Smooth muscle cell (in vitro differentiated cells): ENCODE measurements around the gene SOS1. TPM values are rescaled to one million over a fixed set of nuclear protein-coding genes. Genes with fewer than 3 reads are reported as not detected.

Source experiments
- polyA plus RNA-seq: library from polyadenylated mRNA; unstranded; fragments of >200 nt; fragmentation: Nextera tagmentation; extraction: Ambion mirVana; gene quantifications from 2 replicates; pipeline ENCODE4 v1.2.1, GENCODE V29; 2016
- small RNA-seq: library from RNA; depleted of rRNA; stranded (forward); fragments of <200 nt; gene quantifications from one replicate; pipeline ENCODE3, GENCODE V24; 2014
- total RNA-seq: library from RNA; depleted of rRNA; stranded (reverse); fragments of >200 nt; gene quantifications from 2 replicates; pipeline ENCODE4 v1.2.3, GENCODE V29; 2014

The SOS1 gene
- total and polyA plus RNA-seq, 2 experiments from 2014 or later, result 8.4 to 34.0 TPM

Small RNAs within 50 kb of the gene (small RNA-seq; reads per million reads assigned to genes)
- gene HSPE1P13, result 0.08 reads per million
- not detected for gene RF00019
- gene RN7SL96P, result not detected
- not detected for gene RNU6-198P

Other genes with a start within 250 kb of the SOS1 start
- 16.8 and 22.2 TPM in 2 replicates for gene DHX57, start 245.1 kb downstream of the SOS1 start, total RNA-seq
- 8.4 and 10.8 TPM in 2 replicates for gene DHX57, start 245.1 kb downstream of the SOS1 start, polyA plus RNA-seq
- gene MORN2, start 245.1 kb downstream of the SOS1 start, total RNA-seq, result 30.5 and 49.7 TPM in 2 replicates
- gene MORN2, start 245.1 kb downstream of the SOS1 start, polyA plus RNA-seq, result 42.8 and 53.7 TPM in 2 replicates
- 0.40 and 2.3 TPM in 2 replicates for gene ARHGEF33, start 231.2 kb downstream of the SOS1 start, total RNA-seq
- 1.4 TPM in 1 of 2 replicates, not detected in the other for gene ARHGEF33, start 231.2 kb downstream of the SOS1 start, polyA plus RNA-seq
- gene CDKL4, start 122.9 kb upstream of the SOS1 start, total RNA-seq, result 0.27 and 3.4 TPM in 2 replicates
- 0.53 TPM in 1 of 2 replicates, not detected in the other for gene CDKL4, start 122.9 kb upstream of the SOS1 start, polyA plus RNA-seq